Glutamatergic neuron (in vitro differentiated cells): ENCODE results near the gene DNAJC10. TPM values are rescaled to one million over a fixed set of nuclear protein-coding genes. Genes with fewer than 3 reads are reported as not detected.
"Not testable (repeated sequence)": the region's sequence is repeated elsewhere in the genome, so short reads cannot be mapped to it uniquely, and the experiment has no call there.

Experiments used
- DNase-seq: peaks from one replicate; pipeline ENCODE4 v3.0.0; 2022
- H3K27ac Mint-ChIP-seq: one replicate; pipeline ENCODE4 v1.8.0; 2020; ENCODE audit warnings: mild to moderate bottlenecking, mixed read lengths, inconsistent platforms; ENCODE audit not compliant: unreplicated experiment
- H3K27me3 Mint-ChIP-seq: one replicate; pipeline ENCODE4 v1.8.0; 2020; ENCODE audit warnings: mild to moderate bottlenecking, moderate library complexity, mixed read lengths, inconsistent platforms; ENCODE audit not compliant: unreplicated experiment
- H3K36me3 Mint-ChIP-seq: one replicate; pipeline ENCODE4 v1.8.0; 2020; ENCODE audit warnings: mild to moderate bottlenecking, mixed read lengths, inconsistent platforms; ENCODE audit not compliant: unreplicated experiment
- H3K4me1 Mint-ChIP-seq: one replicate; pipeline ENCODE4 v1.8.0; 2020; ENCODE audit warnings: mild to moderate bottlenecking, low read depth, mixed read lengths, inconsistent platforms; ENCODE audit not compliant: unreplicated experiment
- H3K4me3 Mint-ChIP-seq: one replicate; pipeline ENCODE4 v1.8.0; 2020; ENCODE audit warnings: mild to moderate bottlenecking, mixed read lengths, inconsistent platforms; ENCODE audit not compliant: unreplicated experiment
- H3K9me3 Mint-ChIP-seq: one replicate; pipeline ENCODE4 v1.8.0; 2020; ENCODE audit warnings: mild to moderate bottlenecking, moderate library complexity, mixed read lengths, inconsistent platforms; ENCODE audit not compliant: unreplicated experiment
- CTCF ChIP-seq: fragments of 200-600 bp; sonication (generic); IDR thresholded peaks from one replicate; pipeline ENCODE4 v1.5.0; 2021; ENCODE audit not compliant: partially characterized antibody, unreplicated experiment
- total RNA-seq: library from RNA; stranded (reverse); fragmentation: NEBNext Ultra II Directional; extraction: Animal tissue kit (Norgen Biotek cat#: 25700); gene quantifications from one replicate; pipeline ENCODE4 v1.2.1, GENCODE V29; 2021; ENCODE audit not compliant: unreplicated experiment

The DNAJC10 gene
- total RNA-seq, 1 donor from 2014 or later = 63.0 TPM

- Mint-ChIP-seq H3K4me1 (peaks cover 3% of the 10 kb centered on the region), H3K27me3 (no peaks in the 10 kb centered on the region), H3K9me3 (no peaks in the 10 kb centered on the region), H3K4me3 (no peak overlapping the region), H3K27ac (no peak overlapping the region), H3K36me3 (no peaks in the 10 kb centered on the region)
- no peak for DNase-seq
- no peak for TF ChIP-seq CTCF
Measured at GRCh38 chr2:182732736-182733135, 16.7 kb downstream of the DNAJC10 start.

- no peak for TF ChIP-seq CTCF
- no peaks in the 10 kb centered on the region for H3K36me3 Mint-ChIP-seq
- no peaks in the 10 kb centered on the region for H3K27me3 Mint-ChIP-seq
Measured at GRCh38 chr2:182733572-182733971, 17.5 kb downstream of the DNAJC10 start.

GRCh38 chr2:182736856-182737255 lies 20.8 kb downstream of the DNAJC10 start:
- not testable (repeated sequence) for H3K36me3 Mint-ChIP-seq, H3K27me3 Mint-ChIP-seq, H3K27ac Mint-ChIP-seq, H3K4me3 Mint-ChIP-seq, DNase-seq, H3K4me1 Mint-ChIP-seq, H3K9me3 Mint-ChIP-seq

More at GRCh38 chr2:182733572-182733971, 17.5 kb downstream of the DNAJC10 start:
- Mint-ChIP-seq H3K9me3 (no peaks in the 10 kb centered on the region), H3K4me1 (peaks cover 3% of the 10 kb centered on the region), H3K4me3 (no peak overlapping the region), H3K27ac (no peak overlapping the region)
- no peak for DNase-seq

GRCh38 chr2:182740701-182741100 lies 24.6 kb downstream of the DNAJC10 start:
- no peak for TF ChIP-seq CTCF
- Mint-ChIP-seq H3K4me3 (no peak overlapping the region), H3K9me3 (no peaks in the 10 kb centered on the region), H3K27ac (no peak overlapping the region), H3K36me3 (no peaks in the 10 kb centered on the region), H3K4me1 (no peaks in the 10 kb centered on the region), H3K27me3 (no peaks in the 10 kb centered on the region)
- DNase-seq = no peak

- Mint-ChIP-seq H3K36me3 (no peaks in the 10 kb centered on the region), H3K27ac (no peak overlapping the region), H3K4me3 (no peak overlapping the region), H3K9me3 (no peaks in the 10 kb centered on the region), H3K4me1 (no peaks in the 10 kb centered on the region), H3K27me3 (no peaks in the 10 kb centered on the region)
- TF ChIP-seq CTCF = no peak
- no peak for DNase-seq
Measured at GRCh38 chr2:182741620-182742019, 25.6 kb downstream of the DNAJC10 start.

GRCh38 chr2:182744490-182744889 lies 28.4 kb downstream of the DNAJC10 start:
- H3K9me3 Mint-ChIP-seq = no peaks in the 10 kb centered on the region

More at GRCh38 chr2:182744490-182744889, 28.4 kb downstream of the DNAJC10 start:
- Mint-ChIP-seq H3K27me3 (no peaks in the 10 kb centered on the region), H3K27ac (no peak overlapping the region), H3K4me1 (no peaks in the 10 kb centered on the region), H3K36me3 (no peaks in the 10 kb centered on the region), H3K4me3 (no peak overlapping the region)
- TF ChIP-seq CTCF = no peak
- no peak for DNase-seq
